GM12801 (cell line): ENCODE data around the gene RNFT2.

ENCODE experiments used
- TF ChIP-seq, protein P1 (sequence below): IDR thresholded peaks from one replicate; pipeline ENCODE4 v1.5.1; 2011; ENCODE audit warnings: control low read depth; ENCODE audit not compliant: insufficient read length; ENCODE audit errors: extremely low read depth

Gene RNFT2

GRCh38 chr12:116813271-116814041 is 75.3 kb downstream of the RNFT2 start:
- TF ChIP-seq, protein P1, sequence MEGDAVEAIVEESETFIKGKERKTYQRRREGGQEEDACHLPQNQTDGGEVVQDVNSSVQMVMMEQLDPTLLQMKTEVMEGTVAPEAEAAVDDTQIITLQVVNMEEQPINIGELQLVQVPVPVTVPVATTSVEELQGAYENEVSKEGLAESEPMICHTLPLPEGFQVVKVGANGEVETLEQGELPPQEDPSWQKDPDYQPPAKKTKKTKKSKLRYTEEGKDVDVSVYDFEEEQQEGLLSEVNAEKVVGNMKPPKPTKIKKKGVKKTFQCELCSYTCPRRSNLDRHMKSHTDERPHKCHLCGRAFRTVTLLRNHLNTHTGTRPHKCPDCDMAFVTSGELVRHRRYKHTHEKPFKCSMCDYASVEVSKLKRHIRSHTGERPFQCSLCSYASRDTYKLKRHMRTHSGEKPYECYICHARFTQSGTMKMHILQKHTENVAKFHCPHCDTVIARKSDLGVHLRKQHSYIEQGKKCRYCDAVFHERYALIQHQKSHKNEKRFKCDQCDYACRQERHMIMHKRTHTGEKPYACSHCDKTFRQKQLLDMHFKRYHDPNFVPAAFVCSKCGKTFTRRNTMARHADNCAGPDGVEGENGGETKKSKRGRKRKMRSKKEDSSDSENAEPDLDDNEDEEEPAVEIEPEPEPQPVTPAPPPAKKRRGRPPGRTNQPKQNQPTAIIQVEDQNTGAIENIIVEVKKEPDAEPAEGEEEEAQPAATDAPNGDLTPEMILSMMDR = no peak

- TF ChIP-seq, protein P1 = no peak
Measured at GRCh38 chr12:116818341-116818856, 80.3 kb downstream of the RNFT2 start.

DNA sequence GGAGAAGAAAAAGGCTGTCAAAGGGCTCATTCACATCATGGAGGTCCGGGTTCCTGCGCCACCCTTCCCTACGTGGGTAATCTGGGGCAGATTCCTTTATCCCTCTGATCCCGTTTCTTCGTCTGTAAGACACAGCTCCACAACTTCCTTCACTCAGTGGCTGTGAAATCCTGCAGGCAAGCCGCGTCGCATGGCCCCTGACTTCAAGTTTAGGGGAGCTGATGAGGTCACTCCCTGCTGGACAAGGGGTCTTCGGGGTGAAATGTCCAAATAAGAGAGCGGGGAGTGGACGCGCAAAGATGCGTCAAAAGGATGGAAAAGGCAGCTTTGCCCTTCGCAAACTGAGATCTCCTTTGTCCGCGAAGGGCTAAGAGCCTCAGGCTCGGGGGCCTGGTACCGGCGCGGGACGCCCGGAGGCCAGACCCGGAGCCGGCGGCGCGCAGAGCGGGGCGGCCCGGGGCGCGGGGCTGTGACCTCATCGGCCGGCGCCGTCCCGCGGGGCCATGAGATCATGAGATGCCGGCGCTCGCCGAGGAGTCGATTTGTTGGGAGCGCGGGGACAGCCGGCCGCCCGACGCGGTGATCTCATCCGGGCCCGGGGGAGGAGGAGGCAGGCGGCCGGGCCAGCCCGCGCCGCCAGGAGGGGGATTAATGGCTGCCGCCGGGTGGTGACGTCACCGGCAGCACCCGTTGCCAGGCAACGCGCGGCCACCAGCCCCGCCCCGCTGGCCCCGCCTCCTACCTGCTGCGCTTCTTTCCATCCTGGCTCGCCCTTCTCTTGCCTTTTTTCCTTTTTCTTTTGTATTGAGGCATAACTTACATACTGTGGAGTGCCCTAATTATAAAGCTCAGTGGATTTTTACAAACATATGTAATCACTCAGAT is 81.1 kb downstream of the RNFT2 start:
- TF ChIP-seq, protein P1 = no peak

GRCh38 chr12:116820064-116820656 is 82.0 kb downstream of the RNFT2 start:
- TF ChIP-seq, protein P1 = no peak

DNA sequence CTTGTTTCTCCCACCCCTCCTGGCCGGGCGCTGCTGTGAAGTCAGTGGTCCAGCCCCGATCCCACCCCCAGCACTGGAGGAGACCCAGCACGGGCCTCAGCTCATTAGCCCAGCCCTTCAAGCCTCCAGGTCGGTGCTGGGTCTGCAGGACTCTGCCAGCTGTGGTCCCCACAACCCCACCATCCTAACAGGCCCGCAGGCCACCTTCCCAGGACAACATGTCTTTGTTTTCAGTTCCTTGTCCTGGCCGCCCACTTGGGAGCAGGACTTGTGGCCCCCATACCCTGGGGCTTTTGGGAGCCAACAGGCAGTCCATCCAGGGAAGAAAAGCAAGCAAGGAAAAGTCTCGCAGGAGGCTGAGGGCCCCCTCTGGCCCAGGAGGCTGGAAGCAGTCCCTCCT is 83.2 kb downstream of the RNFT2 start:
- TF ChIP-seq, protein P1 = no peak

- TF ChIP-seq, protein P1 = no peak
Measured at GRCh38 chr12:116827432-116827831, 89.3 kb downstream of the RNFT2 start.

DNA sequence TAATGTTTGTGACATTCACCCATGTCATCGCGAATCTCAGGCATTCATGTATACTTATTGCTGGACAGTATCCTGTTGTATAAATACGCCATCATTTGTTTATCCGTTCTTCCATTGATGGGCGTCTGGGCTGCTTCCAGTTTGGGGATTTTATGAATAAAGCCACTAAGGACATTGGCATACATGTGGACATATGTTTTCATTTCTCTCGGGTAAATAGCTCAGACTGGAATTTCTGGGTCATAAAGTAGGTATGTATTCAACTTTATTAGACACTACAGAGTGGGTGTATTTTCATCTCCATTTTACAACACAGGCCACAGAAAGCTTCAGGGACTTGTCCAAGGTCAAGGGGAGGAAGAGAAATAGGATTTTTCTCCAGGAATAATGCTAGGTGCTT is 94.2 kb downstream of the RNFT2 start:
- TF ChIP-seq, protein P1 = no peak
